Gastrocnemius medialis (tissue), 4 donors: Measurements from ENCODE around the gene CCDC85B.

Experiments
- CTCF ChIP-seq, 5 experiments: fragments of 450-650 bp in 3 of 5; fragments of 200-600 bp in 2 of 5; sonication (generic) in 2 of 5; IDR thresholded peaks in 4 of 5; conservative IDR thresholded peaks in 1 of 5; 1 replicate in 4 of 5; 2 replicates in 1 of 5; pipeline ENCODE4 v1.5.1; 2016 to 2019; ENCODE audit warnings: antibody characterized with exemption in 5 of 5, mild to moderate bottlenecking in 3 of 5, moderate library complexity in 3 of 5
- POLR2A ChIP-seq, 2 donors: fragments of 450-650 bp; IDR thresholded peaks; one replicate each; pipeline ENCODE4 v1.6.1; 2017; ENCODE audit warnings: antibody characterized with exemption in 2 of 2, mild to moderate bottlenecking in 2 of 2, moderate library complexity in 2 of 2

- TF ChIP-seq CTCF (IDR thresholded peaks at IDR 0.05 in 4 of 5, conservative IDR thresholded peaks at IDR 0.05 in 1 of 5), result no peak
- TF ChIP-seq POLR2A (IDR thresholded peaks at IDR 0.05), result no peak
These were observed 2.7 kb upstream of the CCDC85B start for GRCh38 chr11:65887723-65888162.
